Gastrocnemius medialis (tissue), 4 donors: ENCODE measurements around the gene LCK. TPM values are rescaled to one million over a fixed set of nuclear protein-coding genes. Genes with fewer than 3 reads are reported as not detected.

Experiments used
- ATAC-seq, 2 donors: fragments of 150-250 bp; one replicate each; pipeline ENCODE4 v1.9.1; 2016
- DNase-seq, 2 donors: peaks; one replicate each; pipeline ENCODE4 v3.0.0-alpha.2; 2019
- H3K27ac ChIP-seq, 4 donors: fragments of 200-600 bp; sonication (generic); 1 replicate in 1 of 4; 2 replicates in 3 of 4; pipeline ENCODE4 v1.5.1; 2016 to 2018; ENCODE audit warnings: mild to moderate bottlenecking in 2 of 4, moderate library complexity in 1 of 4
- H3K27me3 ChIP-seq, 3 donors: fragments of 200-600 bp; sonication (generic) in 2 of 3; 1 replicate in 1 of 3; 2 replicates in 2 of 3; pipeline versions ENCODE4 v1.5.1 to v1.6.0; 2016 to 2019; ENCODE audit warnings: mild to moderate bottlenecking in 1 of 3, moderate library complexity in 1 of 3
- H3K36me3 ChIP-seq, 2 donors: fragments of 200-600 bp; sonication (generic) in 1 of 2; one replicate each; pipeline ENCODE4 v1.5.1; 2017 to 2018
- H3K4me1 ChIP-seq, 2 donors: fragments of 200-600 bp; sonication (generic) in 1 of 2; one replicate each; pipeline ENCODE4 v1.5.1; 2016 to 2017; ENCODE audit warnings: mild to moderate bottlenecking in 2 of 2
- H3K4me3 ChIP-seq, 4 donors: fragments of 200-600 bp; sonication (generic) in 3 of 4; 1 replicate in 1 of 4; 2 replicates in 3 of 4; pipeline ENCODE4 v1.5.1; 2016 to 2019; ENCODE audit warnings: mild to moderate bottlenecking in 2 of 4
- H3K9me3 ChIP-seq, 3 donors: fragments of 200-600 bp; sonication (generic) in 2 of 3; 1 replicate in 1 of 3; 2 replicates in 2 of 3; pipeline ENCODE4 v1.5.1; 2016 to 2019
- CTCF ChIP-seq, 5 experiments: fragments of 450-650 bp in 3 of 5; fragments of 200-600 bp in 2 of 5; sonication (generic) in 2 of 5; IDR thresholded peaks in 4 of 5; conservative IDR thresholded peaks in 1 of 5; 1 replicate in 4 of 5; 2 replicates in 1 of 5; pipeline ENCODE4 v1.5.1; 2016 to 2019; ENCODE audit warnings: antibody characterized with exemption in 5 of 5, mild to moderate bottlenecking in 3 of 5, moderate library complexity in 3 of 5
- POLR2A ChIP-seq, 2 donors: fragments of 450-650 bp; IDR thresholded peaks; one replicate each; pipeline ENCODE4 v1.6.1; 2017; ENCODE audit warnings: antibody characterized with exemption in 2 of 2, mild to moderate bottlenecking in 2 of 2, moderate library complexity in 2 of 2
- in situ Hi-C, 4 donors: fragments of 200-750 bp; cut with MboI; loops; one replicate each; pipeline versions ENCODE4 v1.15.0 to v1.8.0; 2017; ENCODE audit warnings: low sequenced_read_pairs in 4 of 4
- intact Hi-C: fragments of 100-400 bp; cut with DNase I; formaldehyde crosslinking; loops from one replicate; pipeline ENCODE4 v1.15.1; 2023; ENCODE audit warnings: low total_unique reads
- total RNA-seq, 4 donors: library from RNA; depleted of rRNA; stranded (reverse); fragments of >200 nt; gene quantifications; one replicate each; pipeline versions ENCODE4 v1.1.0 to v1.2.3, GENCODE V29; 2016

LCK gene
- total RNA-seq, 4 donors from 2014 or later: 0.66 to 1.6 TPM; not detected in 2

- TF ChIP-seq POLR2A (IDR thresholded peaks at IDR 0.05) (no peak), CTCF (IDR thresholded peaks at IDR 0.05 in 4 of 5, conservative IDR thresholded peaks at IDR 0.05 in 1 of 5) (no peak)
- Histone ChIP-seq H3K9me3 (no peaks in the 10 kb centered on the region), H3K4me1 (no peaks in the 10 kb centered on the region), H3K36me3 (peaks cover 0 to 35% of the 10 kb centered on the region in 2 donors), H3K27ac (peak overlapping the region in 1 of 4 donors; percentile 62), H3K27me3 (no peaks in the 10 kb centered on the region), H3K4me3 (no peak overlapping the region)
- intact Hi-C loops (no loop called here), in situ Hi-C loops (no loop called here)
- peak; percentile 50 to 57 for ATAC-seq
- DNase-seq: peak in 1 of 2 donors; percentile 32
Measured at GRCh38 chr1:32234792-32235191, 16.3 kb upstream of the LCK start.

- in situ Hi-C loops (no loop called here), intact Hi-C loops (no loop called here)
- Histone ChIP-seq H3K4me1 (peaks cover 8 to 10% of the 10 kb centered on the region in 2 donors), H3K36me3 (no peaks in the 10 kb centered on the region), H3K27ac (peak overlapping the region in 2 of 4 donors; percentile 71), H3K4me3 (no peak overlapping the region), H3K9me3 (no peaks in the 10 kb centered on the region), H3K27me3 (no peaks in the 10 kb centered on the region)
- ATAC-seq (no peak), DNase-seq (no peak)
- TF ChIP-seq POLR2A (IDR thresholded peaks at IDR 0.05) (no peak), CTCF (IDR thresholded peaks at IDR 0.05 in 4 of 5, conservative IDR thresholded peaks at IDR 0.05 in 1 of 5) (no peak)
Measured at GRCh38 chr1:32239337-32239736, 11.7 kb upstream of the LCK start.

GRCh38 chr1:32239790-32240139 lies 11.3 kb upstream of the LCK start:
- DNase-seq (no peak), ATAC-seq (no peak)
- in situ Hi-C loops: no loop called here
- Histone ChIP-seq H3K27ac (peak overlapping the region; percentile 59 to 74 (median 71)), H3K9me3 (no peaks in the 10 kb centered on the region), H3K4me3 (peak overlapping the region; percentile 62 to 74 (median 64)), H3K4me1 (peaks cover 8 to 10% of the 10 kb centered on the region in 2 donors), H3K27me3 (no peaks in the 10 kb centered on the region), H3K36me3 (no peaks in the 10 kb centered on the region)
- intact Hi-C loops: loop anchor here (2.0 to 5.0 kb wide), 4 partner anchors 17 to 167 kb away; partner anchors contain the start of genes EIF3I, HDAC1, KPNA6 and TMEM234
- TF ChIP-seq CTCF (IDR thresholded peaks at IDR 0.05 in 4 of 5, conservative IDR thresholded peaks at IDR 0.05 in 1 of 5) (no peak), POLR2A (IDR thresholded peaks at IDR 0.05) (no peak)

GRCh38 chr1:32240140-32240951 lies 10.7 kb upstream of the LCK start:
- no peaks in the 10 kb centered on the region for H3K9me3 ChIP-seq
- in situ Hi-C loops: no loop called here
- intact Hi-C loops: loop anchor here (2.0 to 5.0 kb wide), 4 partner anchors 18 to 168 kb away; partner anchors contain the start of genes EIF3I, HDAC1, KPNA6 and TMEM234
- H3K27ac ChIP-seq: peak overlapping the region; percentile 59 to 74 (median 71)
- peak overlapping the region; percentile 62 to 74 (median 64) for H3K4me3 ChIP-seq
- TF ChIP-seq POLR2A (IDR thresholded peaks at IDR 0.05) (peak; percentile 48 to 54), CTCF (IDR thresholded peaks at IDR 0.05 in 4 of 5, conservative IDR thresholded peaks at IDR 0.05 in 1 of 5) (peak in 2 of 5 experiments; percentile 24 to 35)
- ATAC-seq (peak; percentile 36 to 45), DNase-seq (peak in 1 of 2 donors; percentile 39)
- H3K27me3 ChIP-seq: no peaks in the 10 kb centered on the region
- peaks cover 10 to 13% of the 10 kb centered on the region in 2 donors for H3K4me1 ChIP-seq
- H3K36me3 ChIP-seq: no peaks in the 10 kb centered on the region
